Neuronal stem cell (in vitro differentiated cells): ENCODE measurements around the gene CHCHD3.

Source experiments
- DNase-seq: peaks from one replicate; pipeline ENCODE4 v3.0.0-alpha.2; 2013; ENCODE audit warnings: low spot score
- H2AFZ ChIP-seq: one replicate; pipeline ENCODE4 v1.6.1; 2013; ENCODE audit warnings: mild to moderate bottlenecking, low read length, inconsistent platforms
- H2AK5ac ChIP-seq: 2 replicates; pipeline ENCODE4 v1.6.1; 2013; ENCODE audit warnings: low read depth, mild to moderate bottlenecking, inconsistent platforms, low read length, moderate library complexity, mixed read lengths
- H2BK120ac ChIP-seq: 2 replicates; pipeline ENCODE4 v1.6.1; 2013; ENCODE audit warnings: low read depth, mild to moderate bottlenecking, inconsistent platforms, low read length, moderate library complexity, mixed read lengths
- H2BK12ac ChIP-seq: one replicate; pipeline ENCODE4 v1.6.1; 2013; ENCODE audit warnings: low read length, inconsistent platforms
- H2BK15ac ChIP-seq: 2 replicates; pipeline ENCODE4 v1.6.1; 2013; ENCODE audit warnings: mild to moderate bottlenecking, low read length, inconsistent platforms, mixed read lengths
- H2BK5ac ChIP-seq: one replicate; pipeline ENCODE4 v1.6.1; 2013; ENCODE audit warnings: inconsistent platforms, mild to moderate bottlenecking, low read length, moderate library complexity
- H3K14ac ChIP-seq: one replicate; pipeline ENCODE4 v1.6.1; 2013; ENCODE audit warnings: low read length, inconsistent platforms
- H3K18ac ChIP-seq: 2 replicates; pipeline ENCODE4 v1.6.1; 2013; ENCODE audit warnings: low read length, inconsistent platforms
- H3K23ac ChIP-seq: 2 replicates; pipeline ENCODE4 v1.6.1; 2013; ENCODE audit warnings: low read depth, mild to moderate bottlenecking, mixed read lengths, low read length, inconsistent platforms; ENCODE audit not compliant: poor library complexity
- H3K27ac ChIP-seq: replicated peaks from 3 replicates; pipeline ENCODE4 v1.5.1; 2013; ENCODE audit warnings: low read length, inconsistent platforms
- H3K27me3 ChIP-seq, 3 experiments: 2 replicates each; pipeline ENCODE4 v1.6.1; 2013; ENCODE audit warnings: low read length in 3 of 3, mild to moderate bottlenecking in 2 of 3, inconsistent platforms in 1 of 3, low read depth in 1 of 3, mixed read lengths in 1 of 3, moderate library complexity in 1 of 3; ENCODE audit not compliant: control insufficient read depth in 3 of 3, insufficient read depth in 3 of 3
- H3K36me3 ChIP-seq, 2 donors: replicated peaks in 1 of 2; 2 replicates each; pipeline ENCODE4 v1.6.1; 2013; ENCODE audit warnings: low read length in 2 of 2; ENCODE audit not compliant: control insufficient read depth in 2 of 2, insufficient read depth in 2 of 2
- H3K4ac ChIP-seq: 2 replicates; pipeline ENCODE4 v1.6.1; 2013; ENCODE audit warnings: inconsistent platforms, mild to moderate bottlenecking, low read length, moderate library complexity
- H3K4me1 ChIP-seq, 2 donors: 1 replicate in 1 of 2; 2 replicates in 1 of 2; pipeline ENCODE4 v1.6.1; 2013; ENCODE audit warnings: low read length in 2 of 2, low read depth in 1 of 2; ENCODE audit not compliant: control insufficient read depth in 2 of 2, insufficient read depth in 1 of 2
- H3K4me2 ChIP-seq: one replicate; pipeline ENCODE4 v1.6.1; 2013; ENCODE audit warnings: mild to moderate bottlenecking, low read length, inconsistent platforms; ENCODE audit not compliant: insufficient read depth, poor library complexity, severe bottlenecking
- H3K4me3 ChIP-seq, 2 donors: 2 replicates each; pipeline ENCODE4 v1.5.1; 2013; ENCODE audit warnings: low read length in 2 of 2, mild to moderate bottlenecking in 2 of 2, inconsistent platforms in 1 of 2, moderate library complexity in 1 of 2
- H3K79me1 ChIP-seq: one replicate; pipeline ENCODE4 v1.6.1; 2013; ENCODE audit warnings: low read depth, mild to moderate bottlenecking, inconsistent platforms, low read length, moderate library complexity
- H3K9ac ChIP-seq: one replicate; pipeline ENCODE4 v1.6.1; 2013; ENCODE audit warnings: mild to moderate bottlenecking, low read depth, low read length, inconsistent platforms; ENCODE audit not compliant: poor library complexity
- H3K9me3 ChIP-seq, 2 donors: replicated peaks in 1 of 2; 2 replicates each; pipeline versions ENCODE3 to v1.6.1; 2013; ENCODE audit warnings: low read length in 2 of 2, mild to moderate bottlenecking in 2 of 2, inconsistent platforms in 1 of 2, low read depth in 1 of 2, mixed read lengths in 1 of 2, moderate library complexity in 1 of 2; ENCODE audit not compliant: control insufficient read depth in 2 of 2, insufficient read depth in 1 of 2
- H4K8ac ChIP-seq: one replicate; pipeline ENCODE4 v1.6.1; 2013; ENCODE audit warnings: low read depth, mild to moderate bottlenecking, inconsistent platforms, low read length, moderate library complexity
- H4K91ac ChIP-seq: one replicate; pipeline ENCODE4 v1.6.1; 2013; ENCODE audit warnings: low read length, low read depth, mild to moderate bottlenecking, inconsistent platforms; ENCODE audit not compliant: poor library complexity
- WGBS, 2 donors: extraction: QIAGEN DNeasy Blood & Tissue Kit; methylation state at CpG; one replicate each; pipeline ENCODE4 v1.1.7; 2013; ENCODE audit warnings: missing lambda C conversion rate in 2 of 2, mixed read lengths in 1 of 2; ENCODE audit not compliant: insufficient read length in 2 of 2, insufficient replicate concordance in 1 of 2; ENCODE audit errors: extremely low coverage in 2 of 2; 5-methylcytosine and 5-hydroxymethylcytosine counted together

Gene CHCHD3

DNA sequence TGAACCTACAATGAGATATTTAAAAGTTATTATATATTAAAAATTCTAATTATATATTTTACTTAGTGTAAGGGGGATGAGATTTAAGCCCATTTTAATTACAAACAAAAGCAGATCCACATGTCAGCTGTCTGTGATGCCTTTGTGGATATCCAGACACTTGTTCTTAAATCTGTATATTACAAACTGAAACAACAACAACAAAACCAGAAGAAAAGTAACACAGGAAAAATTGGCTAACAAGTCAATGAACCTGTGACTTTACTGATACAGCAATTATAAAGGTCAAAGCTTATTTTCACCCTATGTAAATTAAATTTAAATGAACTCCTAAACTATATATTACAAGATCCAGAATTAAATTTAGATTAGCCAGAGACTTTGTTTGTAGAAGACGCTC is 222.7 kb downstream of the CHCHD3 start:
- H4K8ac ChIP-seq: no peak overlapping the region
- H2BK12ac ChIP-seq: no peak overlapping the region
- WGBS, 2 donors: no CpG with 5 or more reads among the region's 1 CpG
- H3K4me1 ChIP-seq: peaks cover 7 to 8% of the 10 kb centered on the region in 2 donors
- no peak for DNase-seq
- no peaks in the 10 kb centered on the region for H3K36me3 ChIP-seq
- H3K4me2 ChIP-seq: no peak overlapping the region
- H3K14ac ChIP-seq: no peak overlapping the region
- no peak overlapping the region for H3K4ac ChIP-seq
- H2BK15ac ChIP-seq: no peak overlapping the region
- H3K27ac ChIP-seq: no peak overlapping the region
- H3K4me3 ChIP-seq: no peak overlapping the region
- H4K91ac ChIP-seq: no peak overlapping the region
- H2AFZ ChIP-seq: no peak overlapping the region
- no peak overlapping the region for H2BK5ac ChIP-seq
- H3K27me3 ChIP-seq: no peaks in the 10 kb centered on the region
- no peak overlapping the region for H3K9ac ChIP-seq
- H2BK120ac ChIP-seq: no peak overlapping the region
- no peak overlapping the region for H3K18ac ChIP-seq
- H3K9me3 ChIP-seq: peaks cover 0 to 10% of the 10 kb centered on the region in 2 donors
- no peaks in the 10 kb centered on the region for H3K79me1 ChIP-seq
- H3K23ac ChIP-seq: no peak overlapping the region
- H2AK5ac ChIP-seq: no peak overlapping the region

DNA sequence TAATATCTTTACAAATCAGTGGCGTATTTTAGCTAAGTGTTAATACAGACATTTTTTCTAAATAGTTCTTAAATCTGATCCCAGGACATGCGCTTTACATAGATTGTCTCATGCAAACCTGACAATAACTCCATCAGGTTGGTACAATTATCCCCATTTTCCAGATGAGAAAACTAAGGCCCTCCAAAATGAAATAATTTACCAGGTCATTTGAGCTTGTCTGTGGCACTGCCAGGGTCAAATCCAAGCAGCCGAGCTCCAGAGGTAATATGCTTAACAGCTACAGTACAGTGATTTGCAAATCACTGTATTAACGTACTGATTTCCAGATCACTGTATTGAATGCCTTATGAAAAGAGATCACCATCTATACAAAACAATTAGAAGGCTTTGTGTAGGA is 223.1 kb downstream of the CHCHD3 start:
- peaks cover 0 to 8% of the 10 kb centered on the region in 2 donors for H3K9me3 ChIP-seq
- no peak overlapping the region for H3K27ac ChIP-seq
- H3K36me3 ChIP-seq: no peaks in the 10 kb centered on the region
- peaks cover 7 to 8% of the 10 kb centered on the region in 2 donors for H3K4me1 ChIP-seq
- H3K4ac ChIP-seq: no peak overlapping the region
- H2AFZ ChIP-seq: no peak overlapping the region
- no peak overlapping the region for H4K8ac ChIP-seq
- H2BK5ac ChIP-seq: no peak overlapping the region
- H2BK15ac ChIP-seq: no peak overlapping the region
- no peaks in the 10 kb centered on the region for H3K27me3 ChIP-seq
- H4K91ac ChIP-seq: no peak overlapping the region
- H3K4me2 ChIP-seq: no peak overlapping the region
- WGBS, 2 donors: no CpG with 5 or more reads among the region's 4 CpGs
- no peak overlapping the region for H3K4me3 ChIP-seq
- no peak overlapping the region for H2BK120ac ChIP-seq
- no peaks in the 10 kb centered on the region for H3K79me1 ChIP-seq
- no peak overlapping the region for H2BK12ac ChIP-seq
- no peak overlapping the region for H3K14ac ChIP-seq
- H3K18ac ChIP-seq: no peak overlapping the region
- DNase-seq: no peak
- H2AK5ac ChIP-seq: no peak overlapping the region
- no peak overlapping the region for H3K23ac ChIP-seq
- no peak overlapping the region for H3K9ac ChIP-seq

DNA sequence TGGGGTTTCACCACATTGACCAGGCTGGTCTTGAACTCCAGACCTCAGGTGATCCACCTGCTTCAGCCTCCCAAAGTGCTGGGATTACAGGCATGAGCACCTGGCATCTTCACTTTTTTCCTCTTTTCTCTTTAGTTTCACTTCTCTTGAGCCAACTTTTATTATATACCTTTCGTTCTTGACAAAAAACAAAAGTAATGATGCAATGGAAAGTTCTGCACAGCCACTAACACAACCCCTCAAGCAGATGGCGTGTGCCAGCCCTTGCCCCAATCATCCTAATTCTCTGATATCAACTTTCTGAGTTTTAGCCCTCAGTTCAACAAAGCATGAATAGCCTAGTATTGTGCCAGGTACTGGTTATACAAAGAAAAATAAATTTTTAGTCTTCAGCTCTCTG is 223.6 kb downstream of the CHCHD3 start:
- no peak overlapping the region for H2BK12ac ChIP-seq
- no peak overlapping the region for H3K27ac ChIP-seq
- no peak overlapping the region for H3K4me2 ChIP-seq
- no peak overlapping the region for H4K8ac ChIP-seq
- DNase-seq: no peak
- H3K18ac ChIP-seq: no peak overlapping the region
- no peaks in the 10 kb centered on the region for H3K36me3 ChIP-seq
- no peak overlapping the region for H3K9ac ChIP-seq
- H2BK5ac ChIP-seq: no peak overlapping the region
- H3K14ac ChIP-seq: no peak overlapping the region
- no peak overlapping the region for H2BK120ac ChIP-seq
- no peak overlapping the region for H3K4ac ChIP-seq
- H2BK15ac ChIP-seq: no peak overlapping the region
- H4K91ac ChIP-seq: no peak overlapping the region
- H2AK5ac ChIP-seq: no peak overlapping the region
- no peaks in the 10 kb centered on the region for H3K27me3 ChIP-seq
- H3K23ac ChIP-seq: no peak overlapping the region
- WGBS, 2 donors: no CpG with 5 or more reads among the region's 2 CpGs
- peaks cover 7 to 8% of the 10 kb centered on the region in 2 donors for H3K4me1 ChIP-seq
- H3K9me3 ChIP-seq: peaks cover 0 to 3% of the 10 kb centered on the region in 2 donors
- no peaks in the 10 kb centered on the region for H3K79me1 ChIP-seq
- H2AFZ ChIP-seq: no peak overlapping the region
- H3K4me3 ChIP-seq: no peak overlapping the region

DNA sequence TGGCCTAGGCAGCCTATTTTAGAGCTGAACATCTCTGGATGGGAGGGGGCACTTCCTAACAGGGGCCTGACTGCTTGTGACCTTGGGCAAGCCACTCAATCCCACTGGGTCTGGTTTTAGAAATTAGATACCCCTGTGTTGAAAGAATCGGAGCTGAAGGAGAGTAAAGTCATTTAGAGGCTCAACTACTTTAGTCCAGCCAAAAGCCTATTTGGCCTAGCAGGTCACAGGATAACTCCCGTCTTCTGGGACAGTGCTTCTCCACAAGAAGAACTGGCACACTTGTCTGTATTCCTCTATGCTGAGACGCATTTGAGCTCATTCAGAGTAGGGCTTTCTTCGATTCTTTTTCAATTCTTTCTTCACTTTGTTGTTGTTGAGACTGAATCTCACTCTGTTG is 224.2 kb downstream of the CHCHD3 start:
- no peak overlapping the region for H4K8ac ChIP-seq
- H3K9me3 ChIP-seq: no peaks in the 10 kb centered on the region
- H3K18ac ChIP-seq: no peak overlapping the region
- no peak overlapping the region for H3K9ac ChIP-seq
- no peak overlapping the region for H3K4ac ChIP-seq
- no peak overlapping the region for H2BK15ac ChIP-seq
- peaks cover 2% of the 10 kb centered on the region for H3K79me1 ChIP-seq
- no peaks in the 10 kb centered on the region for H3K36me3 ChIP-seq
- H3K4me2 ChIP-seq: no peak overlapping the region
- no peaks in the 10 kb centered on the region for H3K27me3 ChIP-seq
- H2AK5ac ChIP-seq: no peak overlapping the region
- H2BK5ac ChIP-seq: no peak overlapping the region
- H3K23ac ChIP-seq: no peak overlapping the region
- H3K14ac ChIP-seq: no peak overlapping the region
- H2AFZ ChIP-seq: no peak overlapping the region
- DNase-seq: no peak
- no peak overlapping the region for H4K91ac ChIP-seq
- H2BK12ac ChIP-seq: no peak overlapping the region
- H3K4me1 ChIP-seq: peaks cover 7 to 8% of the 10 kb centered on the region in 2 donors
- no peak overlapping the region for H3K4me3 ChIP-seq
- H3K27ac ChIP-seq: no peak overlapping the region
- no CpG with 5 or more reads among the region's 4 CpGs for WGBS, 2 donors
- no peak overlapping the region for H2BK120ac ChIP-seq
